GM03348 (cell line): Measurements from ENCODE around the gene DDB1.

Experiments used
- DNase-seq: peaks from one replicate; pipeline ENCODE4 v3.0.0; 2012; ENCODE audit warnings: low spot score

DDB1 gene

DNA sequence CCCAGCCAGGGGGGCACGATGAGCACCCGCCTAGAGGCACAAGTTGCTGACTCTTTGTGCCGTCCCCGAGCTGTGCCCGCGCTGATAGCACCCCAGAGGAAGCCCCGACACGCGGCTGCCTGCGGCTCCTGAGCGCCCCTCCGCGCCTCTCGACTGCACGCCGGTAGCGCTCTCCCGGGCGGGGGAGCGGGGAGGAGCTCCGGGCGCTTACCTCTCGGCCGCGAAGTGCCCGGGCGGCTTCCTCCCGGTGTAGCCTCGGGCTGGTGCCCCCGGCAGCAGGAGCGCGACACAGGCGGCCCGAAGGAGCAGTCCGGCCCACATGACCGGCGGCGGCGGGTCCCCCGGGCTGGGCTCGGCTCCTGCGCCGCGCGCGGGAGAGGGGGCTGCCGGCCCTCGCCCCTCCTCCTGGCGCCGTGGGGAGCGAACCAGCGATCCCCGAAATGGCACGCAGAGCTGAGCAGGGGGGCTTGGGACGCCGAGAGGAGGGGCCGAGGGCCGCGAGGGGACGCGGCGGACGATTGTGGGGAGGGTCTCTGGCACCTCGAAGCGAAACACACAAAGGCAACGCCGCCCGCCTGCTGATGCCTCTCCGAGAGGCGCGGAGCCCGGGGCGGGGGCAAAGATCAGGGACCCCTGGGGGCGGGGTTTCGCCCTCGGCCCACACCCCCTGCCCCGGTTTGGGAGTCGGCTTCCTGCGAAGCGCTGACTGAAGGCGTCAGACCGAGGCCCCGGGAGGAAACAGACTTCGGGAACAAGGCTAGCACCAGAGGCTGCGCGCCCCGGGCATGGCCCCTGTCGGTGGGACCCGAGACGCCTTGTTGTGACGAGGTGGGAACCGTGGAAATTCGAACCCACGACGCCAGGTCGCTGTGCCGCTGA, 37.9 kb downstream of the DDB1 start, which contains the start of gene VWCE:
VWCE (minus strand) TSS at position 600 of the 879 bp plus-strand sequence; CDS start at position 321, 279 bp downstream.
- DNase-seq: peak; percentile 85

DNA sequence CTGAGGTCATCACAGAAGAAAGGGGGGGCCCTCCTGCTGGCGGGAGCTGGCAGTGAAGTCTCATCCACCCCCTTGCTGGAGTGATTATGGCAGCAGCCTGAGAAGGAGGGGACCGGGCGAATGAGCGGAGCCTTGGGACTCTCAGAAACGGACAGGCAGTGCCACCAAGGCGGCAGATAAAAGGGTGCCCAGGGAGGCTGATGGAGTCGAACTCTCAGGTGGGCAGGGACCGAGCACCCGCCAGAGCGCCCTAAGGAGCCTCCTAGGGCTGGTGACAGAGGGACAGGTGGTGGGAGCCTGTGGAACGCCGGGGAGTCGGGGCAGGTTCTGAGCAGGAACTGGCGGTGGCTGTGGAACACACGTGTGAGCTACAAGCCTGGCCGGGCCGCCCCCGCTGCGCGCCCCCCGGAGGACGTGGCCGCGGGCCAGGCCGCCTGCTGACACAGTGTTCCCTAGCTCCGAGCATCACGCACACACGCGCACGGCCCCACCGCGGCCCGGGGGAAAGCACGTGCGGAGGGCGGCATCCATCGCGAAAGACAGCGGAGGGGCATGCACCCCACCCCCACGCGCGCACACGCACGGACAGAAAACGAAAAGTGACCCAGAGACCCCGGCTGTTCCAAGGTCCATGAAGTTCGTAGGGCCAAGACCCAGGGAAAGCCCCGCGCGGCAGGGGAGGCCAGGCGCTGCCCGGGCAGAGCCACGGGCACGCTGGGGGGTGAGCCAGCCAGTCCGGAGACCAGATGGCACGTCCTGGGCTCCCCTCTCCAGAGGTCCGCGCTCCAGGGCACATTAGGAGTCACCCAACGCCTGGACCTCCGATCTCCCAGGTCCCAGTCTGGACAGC, 38.8 kb downstream of the DDB1 start:
- peak; percentile 67 for DNase-seq

- DNase-seq: no peak
These were observed 40.5 kb downstream of the DDB1 start for GRCh38 chr11:61292356-61292755.

DNA sequence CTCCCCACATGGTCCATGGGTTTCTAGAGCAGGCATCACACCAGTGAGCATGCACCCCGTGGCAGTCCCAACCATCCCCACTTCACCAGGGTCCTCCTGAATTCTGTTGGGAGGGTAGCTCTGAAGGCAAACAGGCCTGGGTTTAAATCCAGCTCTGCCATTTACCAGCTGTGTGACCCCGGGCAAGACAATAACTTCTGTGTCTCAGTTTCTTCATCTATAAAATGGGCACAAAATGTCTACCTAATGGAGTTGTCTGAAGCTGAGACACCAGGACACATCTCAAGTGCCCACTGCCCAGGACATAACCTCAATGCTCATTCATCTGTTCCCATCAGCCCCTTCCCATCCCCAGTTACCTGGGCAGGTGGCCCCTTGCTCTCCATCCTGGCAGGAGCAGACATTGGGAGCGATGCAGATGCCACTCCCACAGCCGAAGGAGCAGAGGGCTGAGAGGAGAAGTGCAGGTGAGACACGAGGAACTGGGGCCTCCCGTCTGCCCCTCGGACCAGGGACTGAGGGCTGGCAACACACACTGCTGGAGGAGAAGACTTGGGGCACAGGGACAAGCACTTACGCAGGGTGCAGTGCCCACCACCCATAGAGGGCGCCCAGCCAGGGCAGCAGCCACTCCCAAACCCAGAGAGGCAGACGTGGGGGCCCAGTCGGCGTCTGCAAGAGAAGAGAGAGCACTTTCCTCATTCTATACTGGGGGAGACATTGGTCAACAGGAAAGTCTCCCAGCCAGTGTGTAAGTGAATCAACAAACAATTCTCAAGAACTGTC, 41.8 kb downstream of the DDB1 start:
- DNase-seq: no peak

- no peak for DNase-seq
These were observed 45.4 kb downstream of the DDB1 start for GRCh38 chr11:61287338-61287977.

DNA sequence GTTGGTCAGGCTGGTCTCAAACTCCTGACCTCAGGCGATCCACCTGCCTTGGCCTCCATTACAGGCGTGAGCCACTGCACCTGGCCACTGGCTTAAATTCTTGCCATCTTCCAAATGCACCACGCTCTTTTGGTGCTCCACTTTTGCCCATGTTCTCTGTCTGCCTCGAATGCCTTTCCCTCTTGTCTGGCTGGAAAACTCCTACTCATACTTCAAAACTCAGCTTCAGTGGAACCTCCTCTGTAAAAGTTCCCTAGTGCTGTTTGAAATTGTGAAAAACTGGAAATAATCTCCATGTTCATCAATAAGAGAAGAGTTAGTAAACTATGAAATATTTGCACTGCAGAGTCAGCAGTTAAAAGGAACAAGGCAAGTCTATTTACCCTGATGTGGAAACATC, 49.3 kb downstream of the DDB1 start:
- no peak for DNase-seq

DNA sequence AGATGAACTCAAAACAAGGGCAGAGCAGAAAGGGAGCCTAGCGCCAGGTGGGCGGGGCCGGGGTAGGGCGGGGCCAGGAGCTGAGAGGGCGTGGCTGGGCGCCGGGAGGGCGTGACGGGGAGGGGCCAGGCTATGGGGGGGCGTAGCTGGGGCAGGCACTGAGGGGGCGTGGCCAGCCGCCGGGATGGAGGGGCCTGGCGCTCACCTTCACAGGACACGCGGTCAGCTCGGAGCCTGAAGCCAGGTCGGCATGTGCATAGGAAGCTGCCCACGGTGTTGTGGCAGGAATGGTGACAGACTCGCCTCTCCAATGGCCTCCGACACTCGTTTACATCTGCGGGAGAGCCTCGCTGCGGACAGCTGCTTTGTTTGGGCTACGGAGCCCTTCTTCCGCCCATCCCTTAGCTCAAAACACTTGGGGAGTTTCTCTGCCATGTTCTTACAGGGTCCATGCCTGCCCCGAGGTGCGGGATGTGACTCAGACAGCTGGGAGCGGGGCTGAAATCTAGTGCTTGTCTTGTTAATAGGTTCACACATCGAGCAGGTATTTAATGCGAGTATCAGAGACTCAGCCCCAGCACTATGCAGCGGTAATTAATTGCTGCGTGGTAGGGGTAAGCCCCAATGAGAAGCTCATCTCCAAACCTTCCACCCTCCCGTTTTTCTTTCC, 51.2 kb downstream of the DDB1 start:
- DNase-seq: peak; percentile 76

- DNase-seq: no peak
These were observed 51.9 kb downstream of the DDB1 start for GRCh38 chr11:61280883-61281580.

DNA sequence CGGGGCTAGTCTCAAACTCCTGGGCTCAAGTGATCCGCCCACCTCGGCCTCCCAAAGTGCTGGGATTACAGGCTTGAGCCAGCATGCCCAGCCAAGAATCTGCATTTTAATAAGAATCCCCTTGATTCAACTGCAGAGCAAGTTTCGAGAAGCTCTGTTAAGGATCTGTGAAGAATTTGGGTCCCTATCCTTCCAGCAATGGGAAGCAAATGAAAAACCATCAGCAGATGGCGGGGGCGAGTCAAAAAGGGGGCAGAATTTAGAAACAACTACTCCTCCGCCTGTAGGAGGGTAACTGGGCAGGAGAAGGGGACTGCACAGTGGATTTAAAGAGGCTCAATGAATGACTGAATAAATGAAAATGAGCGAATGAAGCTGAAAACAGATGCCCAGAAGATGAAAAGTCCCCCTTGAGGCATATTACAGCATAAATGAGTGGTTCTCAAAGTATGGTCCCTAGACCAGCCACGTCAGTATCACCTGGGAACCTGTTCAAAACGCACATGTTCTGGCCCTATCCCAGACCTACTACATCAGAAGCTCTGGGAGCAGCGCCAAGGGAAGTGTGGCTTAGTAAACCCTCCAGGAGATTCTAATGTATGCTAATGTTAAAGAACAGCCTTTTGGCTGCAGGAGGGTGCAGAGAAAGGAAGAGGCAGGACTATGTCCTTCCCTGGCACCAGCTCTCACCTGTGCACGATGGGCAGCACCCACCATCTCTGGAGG, 52.8 kb downstream of the DDB1 start:
- no peak for DNase-seq

DNA sequence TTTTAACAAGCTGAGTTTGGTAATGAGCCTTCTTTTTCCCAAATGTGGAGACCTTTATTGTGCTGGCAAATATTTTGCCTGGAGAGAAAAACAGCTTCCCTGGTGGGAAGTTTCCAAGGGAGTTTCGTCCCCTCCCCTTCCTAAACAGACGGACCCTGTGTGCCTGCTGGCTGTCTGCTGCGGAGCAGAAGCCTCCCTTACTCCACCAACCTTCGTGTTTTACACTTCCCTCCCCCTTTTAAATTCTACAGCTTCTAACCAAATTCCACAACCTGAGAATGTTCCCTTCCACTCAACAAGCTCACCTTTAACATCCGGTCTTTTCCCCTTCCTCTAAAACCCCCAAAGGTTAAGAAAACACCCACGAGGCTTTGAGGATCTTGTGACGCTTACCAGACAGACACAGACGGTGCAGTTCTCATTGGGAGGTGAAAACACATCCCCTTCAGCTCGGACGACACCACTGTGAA, 54.9 kb downstream of the DDB1 start:
- DNase-seq: no peak

DNA sequence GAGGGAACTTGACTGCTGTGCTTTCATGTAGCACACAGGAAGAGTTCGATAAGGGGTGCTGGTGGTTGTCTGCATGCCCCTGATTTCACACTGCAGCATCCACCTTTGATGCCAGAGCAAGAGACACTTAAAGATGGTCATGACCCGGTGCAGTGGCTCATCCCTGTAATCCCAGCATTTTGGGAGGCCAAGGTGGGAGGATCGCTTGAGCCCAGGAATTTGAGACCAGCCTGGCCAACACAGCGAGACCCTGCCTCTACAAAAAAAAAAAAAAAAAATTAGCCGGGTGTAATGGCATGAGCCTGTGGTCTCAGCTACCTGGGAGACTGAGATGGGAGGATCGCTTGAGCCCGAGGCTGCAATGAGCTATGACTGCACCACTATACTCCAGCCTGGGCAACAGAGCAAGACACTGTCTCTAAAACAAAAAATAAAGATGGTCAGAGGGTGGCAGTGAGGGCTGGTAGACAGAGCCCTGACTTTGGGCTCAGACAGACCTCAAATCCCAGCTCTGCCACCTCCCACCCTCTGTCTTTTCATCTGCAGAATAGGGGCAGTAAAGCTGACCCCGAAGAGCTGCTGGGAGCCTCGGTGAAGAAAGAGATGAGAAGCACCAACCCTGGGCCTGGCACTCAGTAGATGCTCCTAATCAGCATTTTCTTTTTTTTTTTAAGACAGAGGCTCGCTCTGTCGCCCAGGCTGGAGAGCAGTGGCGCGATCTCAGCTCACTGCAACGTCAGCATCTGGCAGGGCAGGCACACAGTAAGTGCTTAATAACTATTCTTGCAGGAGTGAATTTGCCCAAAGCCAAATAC, 55.5 kb downstream of the DDB1 start:
- no peak for DNase-seq

- no peak for DNase-seq
These were observed 57.7 kb downstream of the DDB1 start for GRCh38 chr11:61275191-61275590.

DNA sequence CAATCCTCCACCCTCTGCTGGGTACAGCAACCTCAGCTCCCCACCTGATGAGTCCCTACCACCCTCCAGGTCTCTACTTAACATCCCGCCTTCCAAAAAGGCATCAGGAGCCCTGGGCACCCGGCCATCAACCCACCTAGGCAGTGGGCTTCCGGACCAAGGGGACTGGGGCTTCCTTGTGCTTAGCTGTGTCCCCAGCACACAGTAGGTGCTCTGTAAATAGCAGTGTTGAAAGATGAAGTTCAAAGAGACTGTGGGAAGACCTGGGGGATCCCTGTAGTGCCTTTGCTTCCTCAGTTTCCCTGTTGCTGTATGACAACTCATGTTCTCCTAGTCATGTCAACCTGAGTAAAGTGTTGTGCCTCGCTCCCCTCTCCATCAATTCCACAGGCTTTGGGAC, 58.8 kb downstream of the DDB1 start:
- no peak for DNase-seq

GRCh38 chr11:61273178-61274078, 59.5 kb downstream of the DDB1 start:
- no peak for DNase-seq

DNA sequence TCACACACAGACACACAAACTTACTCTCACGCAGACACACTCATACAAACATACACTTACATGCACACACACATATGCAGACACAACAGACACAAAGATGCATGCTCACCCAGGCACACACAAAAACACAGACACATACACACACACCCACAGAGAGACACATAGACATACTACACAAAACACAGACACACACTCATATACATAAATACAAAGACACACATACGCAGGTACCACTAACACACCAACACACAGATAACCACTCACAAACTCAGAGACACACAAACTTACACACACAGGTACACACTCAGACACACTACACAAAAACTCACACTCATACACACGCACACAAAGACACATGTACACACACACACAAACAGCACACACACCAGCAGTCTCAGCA, 60.2 kb downstream of the DDB1 start:
- DNase-seq: no peak

- DNase-seq: peak; percentile 75
These were observed 62.4 kb downstream of the DDB1 start for GRCh38 chr11:61270354-61271076.
